HepG2 (cell line): ENCODE results near the gene HLCS. TPM values are rescaled to one million over a fixed set of nuclear protein-coding genes. Genes with fewer than 3 reads are reported as not detected.

Experiments
- AHR ChIP-seq: IDR thresholded peaks from 2 replicates; pipeline ENCODE4 v1.6.1; 2018; ENCODE audit warnings: missing genetic modification reagents, missing compliant biosample characterization
- FOXO1 ChIP-seq: sonication (generic); formaldehyde crosslinking; IDR thresholded peaks from 2 replicates; pipeline ENCODE4 v1.4.0; 2020; ENCODE audit warnings: missing genetic modification reagents
- HNF4G ChIP-seq, 2 experiments: sonication (generic) in 1 of 2; formaldehyde crosslinking in 1 of 2; IDR thresholded peaks; 2 replicates each; pipeline versions ENCODE4 v1.4.0 to v1.6.1; 2011 to 2020; ENCODE audit warnings: borderline replicate concordance in 2 of 2, low read depth in 2 of 2, mild to moderate bottlenecking in 2 of 2, low read length in 1 of 2, missing genetic modification reagents in 1 of 2, moderate library complexity in 1 of 2
- KDM1A ChIP-seq: IDR thresholded peaks from 2 replicates; pipeline ENCODE4 v1.6.1; 2016; ENCODE audit warnings: missing compliant biosample characterization
- KLF12 ChIP-seq: sonication (generic); formaldehyde crosslinking; IDR thresholded peaks from 2 replicates; pipeline ENCODE4 v1.4.0; 2020; ENCODE audit warnings: missing genetic modification reagents, borderline replicate concordance
- MEF2D ChIP-seq: sonication (generic); formaldehyde crosslinking; IDR thresholded peaks from 2 replicates; pipeline ENCODE4 v1.5.1; 2020; ENCODE audit warnings: mild to moderate bottlenecking, missing genetic modification reagents
- MTA3 ChIP-seq: sonication (generic); formaldehyde crosslinking; IDR thresholded peaks from 2 replicates; pipeline ENCODE4 v1.4.0; 2020; ENCODE audit warnings: missing genetic modification reagents
- NR2C2 ChIP-seq: sonication (generic); formaldehyde crosslinking; IDR thresholded peaks from 2 replicates; pipeline ENCODE4 v1.4.0; 2020; ENCODE audit warnings: missing genetic modification reagents, mild to moderate bottlenecking, moderate library complexity, borderline replicate concordance
- REST ChIP-seq, 2 experiments: IDR thresholded peaks; 2 replicates each; pipeline ENCODE4 v1.6.1; 2011 to 2012; ENCODE audit warnings: low read length in 2 of 2, borderline replicate concordance in 1 of 2, low read depth in 1 of 2, mild to moderate bottlenecking in 1 of 2, moderate library complexity in 1 of 2
- ZIK1 ChIP-seq: sonication (generic); formaldehyde crosslinking; IDR thresholded peaks from 2 replicates; pipeline ENCODE4 v1.5.0; 2020; ENCODE audit warnings: mild to moderate bottlenecking, low read depth, missing genetic modification reagents, borderline replicate concordance
- ZNF121 ChIP-seq: sonication (generic); formaldehyde crosslinking; IDR thresholded peaks from 2 replicates; pipeline ENCODE4 v1.5.0; 2020; ENCODE audit warnings: mild to moderate bottlenecking, missing genetic modification reagents
- ZNF350 ChIP-seq: sonication (generic); formaldehyde crosslinking; IDR thresholded peaks from 2 replicates; pipeline ENCODE4 v1.4.0; 2020; ENCODE audit warnings: mild to moderate bottlenecking, low read depth, missing genetic modification reagents, borderline replicate concordance
- ZNF407 ChIP-seq: sonication (generic); formaldehyde crosslinking; IDR thresholded peaks from one replicate; pipeline ENCODE4 v1.5.1; 2020; ENCODE audit warnings: mild to moderate bottlenecking, missing genetic modification reagents; ENCODE audit errors: not compliant biosample characterization
- ZNF501 ChIP-seq: sonication (generic); formaldehyde crosslinking; IDR thresholded peaks from 2 replicates; pipeline ENCODE4 v1.5.1; 2020; ENCODE audit warnings: mild to moderate bottlenecking, moderate library complexity, missing genetic modification reagents
- polyA plus RNA-seq, 8 experiments: library from polyadenylated mRNA; depleted of rRNA in 3 of 8; stranded (reverse) in 7 of 8; unstranded in 1 of 8; fragments of >200 nt; fragmentation: Illumina TruSeq in 4 of 8; extraction: Trizol in 4 of 8; gene quantifications; 2 replicates each; pipeline versions ENCODE4 v1.2.1 to v1.2.3, GENCODE V29; 2011 to 2016; ENCODE audit warnings: low read depth in 4 of 8, missing spikeins in 1 of 8, mixed read lengths in 1 of 8; ENCODE audit not compliant: insufficient read depth in 1 of 8
- total RNA-seq, 5 experiments: library from RNA; depleted of rRNA; stranded (reverse); fragments of >200 nt; fragmentation: Illumina TruSeq; extraction: Trizol; gene quantifications; 2 replicates each; pipeline ENCODE4 v1.2.3, GENCODE V29; 2016; ENCODE audit warnings: low read depth in 1 of 5

Gene HLCS
- total and polyA plus RNA-seq, 2 of the 13 experiments (the other 11 are each of a cell fraction or from before 2014, with no cell fraction given), result 7.9 to 12.3 TPM

- TF ChIP-seq NR2C2 (peak; percentile 40; the same call in 1 of the 2 replicates), ZNF350 (CRISPR knock-in tag) (no peak; the same call in 1 of the 2 replicates), ZNF121 (CRISPR knock-in tag) (no peak), MTA3 (CRISPR knock-in tag) (no peak), HNF4G (IDR thresholded peaks at IDR 0.05; ENCODE audit: borderline replicate concordance, low read depth, low read length) (peak; percentile 62; the same call in 1 of the 2 replicates), HNF4G (CRISPR knock-in tag; IDR thresholded peaks at IDR 0.05; ENCODE audit: borderline replicate concordance, low read depth) (no peak), ZNF407 (CRISPR knock-in tag) (no peak), ZIK1 (CRISPR knock-in tag) (0 out of 2 replicates have a peak, but pooled peaks have one; percentile 16), REST (IDR thresholded peaks at IDR 0.05; ENCODE audit: borderline replicate concordance in 1 of 2, low read depth in 1 of 2, low read length in 2 of 2) (no peak), KDM1A (CRISPR knock-in tag) (no peak), MEF2D (CRISPR knock-in tag) (0 out of 2 replicates have a peak, but pooled peaks have one; percentile 34), FOXO1 (CRISPR knock-in tag) (peak; percentile 35; the same call in 1 of the 2 replicates), AHR (CRISPR knock-in tag) (no peak), ZNF501 (0 out of 2 replicates have a peak, but pooled peaks have one; percentile 1), KLF12 (CRISPR knock-in tag) (no peak)
These were observed 235.9 kb downstream of the HLCS start (continued) for GRCh38 chr21:36730291-36731281.
